B cell (primary cell): Measurements from ENCODE around the gene JPH3.

Experiments used
- EZH2 ChIP-seq: IDR thresholded peaks from 2 replicates; pipeline ENCODE4 v1.6.1; 2012; ENCODE audit warnings: borderline replicate concordance, low read depth, mild to moderate bottlenecking, moderate library complexity, low read length; ENCODE audit not compliant: insufficient read depth, poor library complexity, severe bottlenecking
- TF ChIP-seq, protein P1 (sequence below): fragments of 200-600 bp; IDR thresholded peaks from one replicate; pipeline ENCODE4 v1.8.0; 2022; ENCODE audit warnings: antibody characterized with exemption, mild to moderate bottlenecking

- TF ChIP-seq, protein P1, sequence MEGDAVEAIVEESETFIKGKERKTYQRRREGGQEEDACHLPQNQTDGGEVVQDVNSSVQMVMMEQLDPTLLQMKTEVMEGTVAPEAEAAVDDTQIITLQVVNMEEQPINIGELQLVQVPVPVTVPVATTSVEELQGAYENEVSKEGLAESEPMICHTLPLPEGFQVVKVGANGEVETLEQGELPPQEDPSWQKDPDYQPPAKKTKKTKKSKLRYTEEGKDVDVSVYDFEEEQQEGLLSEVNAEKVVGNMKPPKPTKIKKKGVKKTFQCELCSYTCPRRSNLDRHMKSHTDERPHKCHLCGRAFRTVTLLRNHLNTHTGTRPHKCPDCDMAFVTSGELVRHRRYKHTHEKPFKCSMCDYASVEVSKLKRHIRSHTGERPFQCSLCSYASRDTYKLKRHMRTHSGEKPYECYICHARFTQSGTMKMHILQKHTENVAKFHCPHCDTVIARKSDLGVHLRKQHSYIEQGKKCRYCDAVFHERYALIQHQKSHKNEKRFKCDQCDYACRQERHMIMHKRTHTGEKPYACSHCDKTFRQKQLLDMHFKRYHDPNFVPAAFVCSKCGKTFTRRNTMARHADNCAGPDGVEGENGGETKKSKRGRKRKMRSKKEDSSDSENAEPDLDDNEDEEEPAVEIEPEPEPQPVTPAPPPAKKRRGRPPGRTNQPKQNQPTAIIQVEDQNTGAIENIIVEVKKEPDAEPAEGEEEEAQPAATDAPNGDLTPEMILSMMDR = no peak
- no peak for TF ChIP-seq EZH2
Measured at GRCh38 chr16:87602821-87603683, 744 bp downstream of the JPH3 start.
